ENCODE measurements around the gene MAJIN. TPM values are rescaled to one million over a fixed set of nuclear protein-coding genes. Genes with fewer than 3 reads are reported as not detected.

The MAJIN gene
- polyA plus RNA-seq, 1 of the 3 experiments (the other 2 are of a cell fraction), result not detected

DNA sequence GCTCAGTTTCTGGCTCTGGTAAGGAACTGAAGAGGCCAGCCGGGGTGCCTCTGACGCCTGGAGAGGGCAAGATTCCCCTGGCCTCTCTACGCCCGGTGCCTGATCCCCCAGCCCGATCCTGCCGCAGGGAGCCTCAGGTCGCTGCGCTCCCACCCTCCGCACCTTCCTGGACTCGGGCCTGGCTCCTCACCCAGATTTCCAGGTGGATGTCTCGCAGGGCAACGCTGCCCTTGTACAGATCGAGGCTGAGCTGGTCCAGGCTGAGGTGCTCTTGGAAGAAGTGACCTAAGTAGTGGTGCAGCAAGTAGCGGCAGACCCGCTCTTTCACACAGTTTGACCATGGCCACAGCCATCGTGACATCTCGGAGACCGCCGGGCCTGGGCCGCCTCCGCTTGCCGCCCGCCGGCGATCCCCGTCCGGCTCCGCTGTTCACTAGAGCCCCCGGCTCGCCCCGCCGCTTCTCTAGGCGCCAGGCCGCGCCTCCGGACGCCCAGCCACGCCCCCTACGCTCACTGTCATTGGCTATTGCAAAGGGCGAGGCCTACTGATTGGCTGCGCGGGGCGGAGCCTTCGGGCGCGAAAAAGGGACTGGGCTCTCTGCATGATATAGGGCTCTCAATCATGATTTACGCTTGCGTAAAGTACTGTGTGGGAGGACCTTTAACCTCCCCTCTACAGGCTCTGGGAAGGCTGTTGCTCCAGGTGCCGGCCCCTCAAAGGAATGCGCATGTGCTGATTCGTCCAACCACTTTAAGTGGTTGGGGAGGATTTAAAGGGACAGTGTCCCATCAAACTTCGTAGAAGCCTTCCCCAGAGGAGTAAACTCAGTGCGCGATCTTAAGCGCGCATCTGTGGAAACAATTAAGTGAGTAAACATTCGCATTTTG is 54.9 kb downstream of the MAJIN start, which contains the start of gene ATG2A (continued):
- TF ChIP-seq FOXM1 (IDR thresholded peaks at IDR 0.05; ENCODE audit: low read depth) (no peak), SIN3A (IDR thresholded peaks at IDR 0.05; ENCODE audit: borderline replicate concordance, low read depth, low read length) (peak; percentile 57; the same call in 1 of the 2 replicates), TAF1 (IDR thresholded peaks at IDR 0.05; ENCODE audit: borderline replicate concordance, low read depth, low read length) (peak; percentile 88), TCF12 (IDR thresholded peaks at IDR 0.05) (no peak), FOXJ3 (CRISPR knock-in tag; IDR thresholded peaks at IDR 0.05) (no peak), FOSL2 (IDR thresholded peaks at IDR 0.05; ENCODE audit: borderline replicate concordance, low read depth) (no peak), SMC3 (IDR thresholded peaks at IDR 0.05; ENCODE audit: low read depth, low read length) (no peak), YY1 (IDR thresholded peaks at IDR 0.05; ENCODE audit: low read depth) (0 out of 2 replicates have a peak, but pooled peaks have one; percentile 36), POLR2AphosphoS5 (IDR thresholded peaks at IDR 0.05; ENCODE audit: low read depth, low read length) (peak; percentile 47; the same call in 1 of the 2 replicates), RCOR1 (IDR thresholded peaks at IDR 0.05; ENCODE audit: low read length) (no peak)
- TF ChIP-seq, protein P1, sequence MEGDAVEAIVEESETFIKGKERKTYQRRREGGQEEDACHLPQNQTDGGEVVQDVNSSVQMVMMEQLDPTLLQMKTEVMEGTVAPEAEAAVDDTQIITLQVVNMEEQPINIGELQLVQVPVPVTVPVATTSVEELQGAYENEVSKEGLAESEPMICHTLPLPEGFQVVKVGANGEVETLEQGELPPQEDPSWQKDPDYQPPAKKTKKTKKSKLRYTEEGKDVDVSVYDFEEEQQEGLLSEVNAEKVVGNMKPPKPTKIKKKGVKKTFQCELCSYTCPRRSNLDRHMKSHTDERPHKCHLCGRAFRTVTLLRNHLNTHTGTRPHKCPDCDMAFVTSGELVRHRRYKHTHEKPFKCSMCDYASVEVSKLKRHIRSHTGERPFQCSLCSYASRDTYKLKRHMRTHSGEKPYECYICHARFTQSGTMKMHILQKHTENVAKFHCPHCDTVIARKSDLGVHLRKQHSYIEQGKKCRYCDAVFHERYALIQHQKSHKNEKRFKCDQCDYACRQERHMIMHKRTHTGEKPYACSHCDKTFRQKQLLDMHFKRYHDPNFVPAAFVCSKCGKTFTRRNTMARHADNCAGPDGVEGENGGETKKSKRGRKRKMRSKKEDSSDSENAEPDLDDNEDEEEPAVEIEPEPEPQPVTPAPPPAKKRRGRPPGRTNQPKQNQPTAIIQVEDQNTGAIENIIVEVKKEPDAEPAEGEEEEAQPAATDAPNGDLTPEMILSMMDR (IDR thresholded peaks at IDR 0.05), result no peak

DNA sequence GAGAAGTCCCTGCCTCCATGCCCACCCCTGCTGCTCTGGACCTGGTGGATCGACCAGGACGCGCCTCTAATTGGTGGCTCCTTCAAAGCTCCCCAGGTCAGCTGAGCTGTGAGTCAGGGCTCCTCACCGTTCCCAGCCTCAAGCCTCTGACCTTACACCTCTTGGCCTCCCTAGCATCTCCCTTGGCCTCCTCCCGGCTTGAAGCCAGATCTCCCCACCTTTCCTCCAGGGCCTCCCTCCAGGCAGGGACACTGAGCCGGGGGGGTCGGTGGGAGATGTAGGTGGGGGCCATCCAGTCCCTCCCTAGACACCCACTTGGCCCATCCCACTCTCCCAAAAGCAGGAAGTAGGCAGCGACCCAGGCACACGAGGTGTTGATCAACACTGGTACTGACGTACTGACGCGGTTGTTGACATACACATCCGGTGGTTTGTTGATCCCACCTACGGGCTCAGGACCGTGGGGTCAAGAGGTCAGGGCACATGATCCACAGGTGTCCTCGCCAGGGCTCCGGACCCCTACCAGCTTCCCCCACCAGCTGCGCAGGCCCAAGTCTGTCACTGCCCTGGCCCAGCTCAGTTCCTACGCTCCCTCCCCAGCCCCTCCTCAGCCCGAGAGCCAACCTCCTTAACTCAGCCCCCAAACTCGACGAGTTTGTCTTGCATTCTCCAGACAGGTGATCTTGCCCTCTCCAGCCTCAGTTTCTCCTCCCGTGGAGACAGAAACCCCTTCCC is 55.7 kb downstream of the MAJIN start:
- Histone ChIP-seq H3K79me2 (ENCODE audit: insufficient read depth) (peaks cover 16% of the 10 kb centered on the region; the same call in 1 of the 2 replicates), H3K9me3 (no peaks in the 10 kb centered on the region), H3K4me2 (peak overlapping the region; percentile 98), H3K27me3 (ENCODE audit: insufficient read depth) (no peaks in the 10 kb centered on the region), H3K9me2 (no peaks in the 10 kb centered on the region), H3K27ac (ENCODE audit: low read depth in 2 of 2, low read length in 1 of 2) (peak overlapping the region; percentile 54 to 69; a peak in 2 of 4 replicates), H3K4me3 (ENCODE audit: low read depth in 2 of 2, low read length in 1 of 2) (peak overlapping the region; percentile 91 to 96), H3K9ac (peak overlapping the region; percentile 92), H3F3A (replicated peaks; ENCODE audit: insufficient read depth) (no peaks in the 10 kb centered on the region), H3K36me3 (replicated peaks in 1 of 2; ENCODE audit: control insufficient read depth in 1 of 2, insufficient read depth in 2 of 2, low read length in 1 of 2) (peaks cover 0 to 25% of the 10 kb centered on the region in 2 experiments), H3K4me1 (ENCODE audit: control insufficient read depth in 1 of 2, insufficient read depth in 2 of 2, low read depth in 1 of 2, low read length in 1 of 2) (peaks cover 8 to 15% of the 10 kb centered on the region in 2 experiments; a peak in 3 of 4 replicates), H4K20me1 (ENCODE audit: insufficient read depth) (no peaks in the 10 kb centered on the region), H2AFZ (ENCODE audit: low read depth) (peak overlapping the region; percentile 35; the same call in 1 of the 2 replicates)
- TF ChIP-seq RAD21 (IDR thresholded peaks at IDR 0.05; ENCODE audit: low read length) (no peak), MEF2A (IDR thresholded peaks at IDR 0.05; ENCODE audit: borderline replicate concordance, low read depth) (no peak), GABPA (IDR thresholded peaks at IDR 0.05; ENCODE audit: low read depth) (no peak), GATA2 (CRISPR knock-in tag; IDR thresholded peaks at IDR 0.05) (no peak), ELF1 (IDR thresholded peaks at IDR 0.05) (0 out of 2 replicates have a peak, but pooled peaks have one; percentile 35)
- TF ChIP-seq, protein P1 (IDR thresholded peaks at IDR 0.05), result no peak
- DNase-seq, result peak; percentile 70
- WGBS (ENCODE audit: low lambda C conversion rate), result 9% methylated on average over 15 of the region's 23 CpGs
- ChIA-PET CTCF (interaction anchor here (0.8 to 2.5 kb wide), 5 partner anchors 22 to 612 kb away, joined by 3 to 8 read pairs (median 4); partner anchors contain the start of gene ARL2), POLR2A (no interaction called here)

Measured in SK-N-SH (cell line).